Tibial nerve (tissue), 4 donors: Measurements from ENCODE around the gene PRPF40A. TPM values are rescaled to one million over a fixed set of nuclear protein-coding genes. Genes with fewer than 3 reads are reported as not detected.
"Not testable (repeated sequence)": the region's sequence is repeated elsewhere in the genome, so short reads cannot be mapped to it uniquely, and the experiment has no call there.

Source experiments
- DNase-seq, 2 donors: peaks; one replicate each; pipeline ENCODE4 v3.0.0-alpha.2; 2019; ENCODE audit warnings: low spot score in 2 of 2
- H3K27ac ChIP-seq, 4 donors: fragments of 200-600 bp; sonication (generic) in 3 of 4; one replicate each; pipeline ENCODE4 v1.5.1; 2017 to 2019; ENCODE audit warnings: mild to moderate bottlenecking in 1 of 4
- H3K27me3 ChIP-seq, 2 donors: fragments of 200-600 bp; sonication (generic) in 1 of 2; one replicate each; pipeline versions ENCODE4 v1.5.1 to v1.6.0; 2017 to 2019
- H3K36me3 ChIP-seq, 3 donors: fragments of 200-600 bp; sonication (generic); one replicate each; pipeline ENCODE4 v1.5.1; 2018 to 2019
- H3K4me1 ChIP-seq, 4 donors: fragments of 200-600 bp; sonication (generic) in 3 of 4; one replicate each; pipeline ENCODE4 v1.5.1; 2017 to 2019
- H3K4me3 ChIP-seq, 4 donors: fragments of 200-600 bp; sonication (generic) in 3 of 4; one replicate each; pipeline ENCODE4 v1.5.1; 2017 to 2019; ENCODE audit warnings: mild to moderate bottlenecking in 1 of 4, moderate library complexity in 1 of 4
- H3K9me3 ChIP-seq, 4 donors: fragments of 200-600 bp; sonication (generic) in 3 of 4; one replicate each; pipeline ENCODE4 v1.5.1; 2017 to 2019
- CTCF ChIP-seq, 5 experiments: fragments of 200-600 bp in 3 of 5; fragments of 450-650 bp in 2 of 5; sonication (generic) in 3 of 5; IDR thresholded peaks; one replicate each; pipeline ENCODE4 v1.5.1; 2016 to 2019; ENCODE audit warnings: antibody characterized with exemption in 5 of 5, mild to moderate bottlenecking in 3 of 5, moderate library complexity in 2 of 5
- EP300 ChIP-seq, 2 donors: sonication (generic); formaldehyde crosslinking; IDR thresholded peaks; one replicate each; pipeline ENCODE4 v1.6.1; 2017; ENCODE audit warnings: antibody characterized with exemption in 2 of 2, mild to moderate bottlenecking in 1 of 2
- POLR2A ChIP-seq, 2 donors: fragments of 450-650 bp; IDR thresholded peaks; one replicate each; pipeline ENCODE4 v1.6.1; 2017; ENCODE audit warnings: antibody characterized with exemption in 2 of 2, mild to moderate bottlenecking in 2 of 2, moderate library complexity in 2 of 2
- WGBS, 2 donors: methylation state at CpG; one replicate each; pipeline ENCODE4 v1.1.5; 2018; 5-methylcytosine and 5-hydroxymethylcytosine counted together
- total RNA-seq, 4 donors: library from RNA; depleted of rRNA; stranded (reverse); fragments of >200 nt; gene quantifications; one replicate each; pipeline ENCODE4 v1.1.0, GENCODE V29; 2016

The PRPF40A gene
- total RNA-seq, 4 donors from 2014 or later, result 66.4 to 97.7 (median 77.6) TPM

- WGBS, 2 donors, result 79 to 80% methylated on average over 4 of the region's 4 CpGs
- TF ChIP-seq POLR2A (IDR thresholded peaks at IDR 0.05) (no peak), EP300 (IDR thresholded peaks at IDR 0.05) (no peak), CTCF (IDR thresholded peaks at IDR 0.05) (no peak)
- Histone ChIP-seq H3K27ac (no peak overlapping the region), H3K36me3 (peaks cover 0 to 60% (median 0%) of the 10 kb centered on the region in 3 donors), H3K9me3 (no peaks in the 10 kb centered on the region), H3K4me3 (no peak overlapping the region), H3K27me3 (no peaks in the 10 kb centered on the region), H3K4me1 (no peaks in the 10 kb centered on the region)
- no peak for DNase-seq
Observed at GRCh38 chr2:152761214-152761613, 44.0 kb upstream of the PRPF40A start.

GRCh38 chr2:152759290-152760072, 42.2 kb upstream of the PRPF40A start:
- no peak overlapping the region for H3K4me3 ChIP-seq
- no peaks in the 10 kb centered on the region for H3K27me3 ChIP-seq
- no peak for DNase-seq
- 87 to 94% methylated on average over 6 of the region's 6 CpGs for WGBS, 2 donors
- H3K9me3 ChIP-seq, result no peaks in the 10 kb centered on the region
- peaks cover 0 to 71% (median 0%) of the 10 kb centered on the region in 3 donors for H3K36me3 ChIP-seq
- no peaks in the 10 kb centered on the region for H3K4me1 ChIP-seq
- H3K27ac ChIP-seq, result no peak overlapping the region
- TF ChIP-seq CTCF (IDR thresholded peaks at IDR 0.05) (no peak), EP300 (IDR thresholded peaks at IDR 0.05) (no peak), POLR2A (IDR thresholded peaks at IDR 0.05) (no peak)

GRCh38 chr2:152755029-152755428, 37.8 kb upstream of the PRPF40A start:
- Histone ChIP-seq H3K4me3 (no peak overlapping the region), H3K4me1 (no peaks in the 10 kb centered on the region), H3K27ac (no peak overlapping the region), H3K27me3 (no peaks in the 10 kb centered on the region), H3K36me3 (peaks cover 0 to 60% (median 0%) of the 10 kb centered on the region in 3 donors), H3K9me3 (no peaks in the 10 kb centered on the region)
- 72 to 83% methylated on average over 13 of the region's 13 CpGs for WGBS, 2 donors
- TF ChIP-seq EP300 (IDR thresholded peaks at IDR 0.05) (no peak), POLR2A (IDR thresholded peaks at IDR 0.05) (no peak), CTCF (IDR thresholded peaks at IDR 0.05) (no peak)
- no peak for DNase-seq

GRCh38 chr2:152747751-152748150, 30.5 kb upstream of the PRPF40A start:
- not testable (repeated sequence) for DNase-seq, H3K27me3 ChIP-seq, H3K9me3 ChIP-seq, H3K4me3 ChIP-seq, H3K4me1 ChIP-seq, H3K27ac ChIP-seq
- H3K36me3 ChIP-seq, result peaks cover 0 to 18% (median 0%) of the 10 kb centered on the region in 3 donors
- WGBS, 2 donors, result 86 to 93% methylated on average over 4 of the region's 4 CpGs

- peak in 2 of 5 experiments; percentile 19 to 36 for TF ChIP-seq CTCF (IDR thresholded peaks at IDR 0.05)
- TF ChIP-seq POLR2A (IDR thresholded peaks at IDR 0.05), result no peak
- H3K27me3 ChIP-seq, result no peaks in the 10 kb centered on the region
- H3K9me3 ChIP-seq, result no peaks in the 10 kb centered on the region
- H3K36me3 ChIP-seq, result peaks cover 0 to 20% (median 2%) of the 10 kb centered on the region in 3 donors
- no peaks in the 10 kb centered on the region for H3K4me1 ChIP-seq
- no peak for DNase-seq
- H3K4me3 ChIP-seq, result no peak overlapping the region
- 57 to 60% methylated on average over 3 of the region's 3 CpGs for WGBS, 2 donors
- no peak overlapping the region for H3K27ac ChIP-seq
Observed at GRCh38 chr2:152743002-152743401, 25.7 kb upstream of the PRPF40A start.
